22Rv1 (cell line): ENCODE results near the gene NAGS.

Source experiments
- CTCF ChIP-seq: fragments of 450-650 bp; IDR thresholded peaks from 2 replicates; pipeline ENCODE4 v1.5.1; 2017; ENCODE audit warnings: mild to moderate bottlenecking
- ZFX ChIP-seq: fragments of 450-650 bp; IDR thresholded peaks from 2 replicates; pipeline ENCODE4 v1.6.1; 2017; ENCODE audit warnings: antibody characterized with exemption, borderline replicate concordance

- TF ChIP-seq CTCF = no peak
- TF ChIP-seq ZFX = no peak
Observed at GRCh38 chr17:44022246-44022645, 17.8 kb downstream of the NAGS start.
